GM18526 (cell line): ENCODE data around the gene NFIB.

Experiments used
- POLR2A ChIP-seq: IDR thresholded peaks from 3 replicates; pipeline ENCODE4 v1.6.1; 2011; ENCODE audit not compliant: insufficient read length; ENCODE audit errors: extremely low read depth

Gene NFIB

GRCh38 chr9:14261616-14262015 lies 52.3 kb downstream of the NFIB start:
- TF ChIP-seq POLR2A, result no peak

GRCh38 chr9:14260101-14260500 lies 53.8 kb downstream of the NFIB start:
- no peak for TF ChIP-seq POLR2A

- TF ChIP-seq POLR2A, result no peak
Measured at GRCh38 chr9:14258660-14259239, 55.2 kb downstream of the NFIB start.

GRCh38 chr9:14258156-14258555 lies 55.8 kb downstream of the NFIB start:
- TF ChIP-seq POLR2A, result no peak

DNA sequence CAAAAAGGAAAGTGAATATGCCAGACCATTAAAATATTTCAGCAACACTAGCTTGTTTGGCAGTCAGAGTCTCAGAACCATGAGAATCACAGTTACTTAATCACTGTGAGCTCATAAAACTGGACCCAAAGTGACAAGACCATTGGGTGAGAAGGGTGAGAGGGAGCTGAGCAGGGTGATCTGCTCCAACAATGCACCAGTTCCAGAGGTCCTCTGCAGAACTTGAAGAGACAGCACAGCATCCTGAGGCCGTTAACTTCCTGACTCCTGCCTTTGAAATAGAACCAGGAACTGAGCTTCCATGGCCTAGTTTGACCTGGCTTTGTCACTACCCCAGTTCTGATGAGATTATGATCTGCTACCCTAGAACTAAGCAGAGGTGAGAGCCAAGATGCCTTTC lies 57.4 kb downstream of the NFIB start:
- TF ChIP-seq POLR2A, result no peak

DNA sequence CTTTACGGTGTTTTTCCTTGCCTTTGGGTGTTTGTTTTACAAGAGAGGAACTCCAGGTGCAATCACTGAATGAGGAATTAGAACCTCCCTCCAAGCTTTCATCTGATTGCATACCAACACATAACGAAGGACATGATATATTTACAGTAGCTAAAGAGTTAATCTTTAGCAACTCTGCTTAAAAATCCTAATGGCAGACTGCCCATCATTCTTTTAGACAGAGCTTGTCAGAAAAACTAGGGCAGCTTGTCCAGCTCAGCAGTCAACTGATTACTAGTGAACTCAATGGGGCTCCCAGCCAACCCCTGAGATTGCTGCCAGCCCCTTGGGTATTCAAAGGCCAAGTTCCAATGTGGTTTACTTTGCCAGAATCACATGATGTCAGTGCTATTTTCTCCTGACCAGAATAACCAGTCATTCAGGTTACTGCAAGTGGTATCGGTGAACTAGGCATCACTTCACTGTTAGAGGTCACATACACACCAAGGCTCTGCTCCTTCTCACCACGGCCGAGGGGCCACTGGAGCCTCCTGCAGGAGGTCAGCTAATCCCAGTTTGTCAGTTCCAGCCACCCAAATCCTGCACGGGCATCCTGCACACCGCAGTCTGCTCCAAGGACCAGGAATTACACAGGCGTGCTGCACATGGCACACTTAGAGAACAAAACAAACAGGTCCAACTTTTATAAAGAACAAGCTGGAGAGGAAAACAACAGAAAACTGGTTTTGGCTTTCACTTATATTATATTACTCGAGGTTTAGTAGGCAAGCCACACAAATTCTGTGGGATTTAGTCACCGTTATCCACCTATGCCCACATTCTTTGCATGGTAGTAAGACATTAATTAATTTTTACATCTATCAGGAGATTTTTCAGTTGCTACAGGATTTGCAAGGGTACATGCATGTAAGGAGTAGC lies 62.5 kb downstream of the NFIB start:
- no peak for TF ChIP-seq POLR2A

GRCh38 chr9:14250794-14251153 lies 63.2 kb downstream of the NFIB start:
- no peak for TF ChIP-seq POLR2A

GRCh38 chr9:14249527-14249926 lies 64.4 kb downstream of the NFIB start:
- TF ChIP-seq POLR2A, result no peak

DNA sequence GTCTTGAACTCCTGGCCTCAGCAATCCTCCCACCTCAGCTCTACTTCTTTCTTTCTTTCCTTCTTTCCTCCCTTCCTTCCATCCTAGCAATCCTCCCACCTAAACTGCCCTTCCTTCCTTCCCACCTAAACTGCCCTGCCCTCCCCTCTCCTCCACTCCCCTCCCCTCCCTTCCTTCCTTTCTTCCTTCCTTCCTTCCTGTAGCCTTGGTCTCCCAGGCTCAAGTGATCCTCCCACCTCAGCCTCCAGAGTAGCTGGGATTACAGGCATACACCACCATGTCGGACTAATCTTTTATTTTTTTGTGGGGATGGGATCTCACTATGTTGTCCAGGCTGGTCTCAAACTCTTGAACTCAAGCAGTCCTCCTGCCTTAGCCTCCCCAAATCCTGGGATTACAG lies 65.8 kb downstream of the NFIB start:
- no peak for TF ChIP-seq POLR2A

DNA sequence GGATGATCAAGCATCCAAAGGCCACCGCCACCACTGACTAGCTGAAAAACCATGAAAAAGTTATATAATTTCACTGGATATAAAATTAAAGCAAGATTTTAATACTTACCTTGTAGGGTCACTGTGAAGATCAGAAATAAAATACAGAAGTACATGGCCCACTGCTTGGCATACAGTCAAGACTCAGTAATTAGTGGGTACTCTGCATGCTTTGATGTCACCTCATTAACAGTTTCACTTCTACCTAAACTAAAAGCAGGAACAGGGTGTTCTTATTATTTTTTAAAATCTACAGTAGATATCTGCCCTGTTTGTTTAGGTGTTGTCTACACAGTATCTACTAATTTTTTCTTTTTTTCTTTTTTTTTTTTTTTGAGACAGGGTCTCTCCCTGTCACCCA lies 66.4 kb downstream of the NFIB start:
- no peak for TF ChIP-seq POLR2A

DNA sequence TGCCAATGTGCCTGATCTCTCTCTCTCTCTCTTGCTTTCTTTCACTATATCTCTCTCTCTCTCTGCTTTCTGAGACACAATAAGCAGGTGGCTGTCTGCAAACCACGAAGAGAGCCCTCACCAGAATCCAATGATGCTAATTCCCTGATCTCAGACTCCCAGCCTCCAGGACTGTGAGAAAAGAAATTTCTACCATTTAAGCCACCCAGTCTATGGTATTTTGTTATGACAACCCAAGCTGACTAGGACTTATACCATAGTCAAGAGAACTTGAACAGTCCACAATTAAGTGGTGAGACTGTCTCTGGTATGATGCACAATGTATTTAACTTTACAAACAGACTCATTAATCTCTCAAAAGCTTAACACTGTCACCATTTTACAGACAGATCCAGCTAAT lies 67.0 kb downstream of the NFIB start:
- TF ChIP-seq POLR2A, result no peak

GRCh38 chr9:14245901-14246525 lies 67.9 kb downstream of the NFIB start:
- TF ChIP-seq POLR2A, result no peak

DNA sequence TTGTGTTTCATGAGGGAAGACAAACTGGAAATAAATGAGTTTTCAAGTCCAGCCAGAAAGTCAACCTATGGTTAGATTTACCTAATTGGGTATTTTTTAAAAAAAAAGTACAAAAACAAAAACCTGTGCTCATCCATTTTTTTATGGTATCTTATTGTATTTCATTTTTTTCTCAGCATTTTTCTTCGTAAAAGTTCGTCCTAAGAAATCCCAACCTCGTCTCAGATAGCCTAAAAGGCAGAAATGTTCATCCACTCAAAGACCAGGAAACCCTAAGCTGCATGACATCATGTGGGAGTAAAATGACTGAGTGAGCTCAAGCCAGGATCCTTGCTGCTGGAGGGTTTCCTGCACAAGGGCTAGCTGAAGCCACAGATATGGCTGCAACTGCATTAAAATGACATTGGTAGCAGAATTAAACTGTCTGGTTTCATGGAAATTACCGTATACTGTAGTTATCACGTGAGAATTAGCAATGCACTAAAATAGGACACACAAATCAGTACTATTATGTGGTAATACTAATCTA lies 70.4 kb downstream of the NFIB start:
- no peak for TF ChIP-seq POLR2A

GRCh38 chr9:14242150-14242805 lies 71.7 kb downstream of the NFIB start:
- no peak for TF ChIP-seq POLR2A

DNA sequence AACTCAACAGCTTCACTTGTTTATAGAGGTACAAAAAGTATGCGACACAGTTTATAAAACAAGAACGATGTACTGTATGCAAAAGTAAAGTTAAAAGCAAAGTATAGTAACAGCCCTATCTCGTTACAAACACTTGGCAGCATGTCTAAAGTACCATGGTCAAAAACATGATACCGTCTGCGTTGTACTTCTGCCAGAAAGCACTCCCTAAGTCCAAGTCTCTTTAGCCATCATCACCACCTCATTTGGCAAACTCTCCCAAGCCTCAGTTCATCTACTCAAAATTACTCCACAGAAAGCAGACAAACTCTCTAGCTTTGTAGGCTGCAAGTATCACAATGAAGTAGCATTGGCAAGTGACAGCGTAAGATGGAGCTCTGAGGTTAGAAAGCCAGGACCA lies 73.4 kb downstream of the NFIB start:
- no peak for TF ChIP-seq POLR2A
